Upper lobe of right lung (tissue), 1 donor: ENCODE results near the gene EFNA5. TPM values are rescaled to one million over a fixed set of nuclear protein-coding genes. Genes with fewer than 3 reads are reported as not detected.

Source experiments
- ATAC-seq: fragments of 200-7000 bp; cut with Tn5 transposase; one replicate; pipeline ENCODE4 v1.9.1; 2020; ENCODE audit warnings: mild to moderate bottlenecking, moderate library complexity
- DNase-seq: peaks from one replicate; pipeline ENCODE4 v3.0.0-alpha.2; 2020
- H3K27ac ChIP-seq: fragments of 200-600 bp; one replicate; pipeline ENCODE4 v1.8.0; 2022
- H3K27me3 ChIP-seq: fragments of 200-600 bp; one replicate; pipeline ENCODE4 v1.8.0; 2022; ENCODE audit warnings: mild to moderate bottlenecking
- H3K36me3 ChIP-seq: fragments of 200-600 bp; one replicate; pipeline ENCODE4 v1.8.0; 2022
- H3K4me1 ChIP-seq: fragments of 200-600 bp; one replicate; pipeline ENCODE4 v1.8.0; 2022
- H3K4me3 ChIP-seq: fragments of 200-600 bp; one replicate; pipeline ENCODE4 v1.8.0; 2022; ENCODE audit warnings: mild to moderate bottlenecking
- H3K9me3 ChIP-seq: fragments of 200-600 bp; one replicate; pipeline ENCODE4 v1.8.0; 2022
- intact Hi-C: fragments of 100-400 bp; cut with DNase I; formaldehyde crosslinking; loops from one replicate; pipeline ENCODE4 v1.11.0; 2022
- total RNA-seq: library from RNA; stranded (reverse); fragmentation: NEBNext Ultra II Directional; extraction: Animal tissue kit (Norgen Biotek cat#: 25700); gene quantifications from one replicate; pipeline ENCODE4 v1.2.1, GENCODE V29; 2021
- TF ChIP-seq, protein P1 (sequence below): fragments of 200-600 bp; IDR thresholded peaks from one replicate; pipeline ENCODE4 v1.8.0; 2022; ENCODE audit warnings: antibody characterized with exemption
- donor health status: DM: no; HTN: yes; CAD: no; lungs with severe emphysema.

Gene EFNA5
- total RNA-seq, 1 donor from 2014 or later = 12.0 TPM

DNA sequence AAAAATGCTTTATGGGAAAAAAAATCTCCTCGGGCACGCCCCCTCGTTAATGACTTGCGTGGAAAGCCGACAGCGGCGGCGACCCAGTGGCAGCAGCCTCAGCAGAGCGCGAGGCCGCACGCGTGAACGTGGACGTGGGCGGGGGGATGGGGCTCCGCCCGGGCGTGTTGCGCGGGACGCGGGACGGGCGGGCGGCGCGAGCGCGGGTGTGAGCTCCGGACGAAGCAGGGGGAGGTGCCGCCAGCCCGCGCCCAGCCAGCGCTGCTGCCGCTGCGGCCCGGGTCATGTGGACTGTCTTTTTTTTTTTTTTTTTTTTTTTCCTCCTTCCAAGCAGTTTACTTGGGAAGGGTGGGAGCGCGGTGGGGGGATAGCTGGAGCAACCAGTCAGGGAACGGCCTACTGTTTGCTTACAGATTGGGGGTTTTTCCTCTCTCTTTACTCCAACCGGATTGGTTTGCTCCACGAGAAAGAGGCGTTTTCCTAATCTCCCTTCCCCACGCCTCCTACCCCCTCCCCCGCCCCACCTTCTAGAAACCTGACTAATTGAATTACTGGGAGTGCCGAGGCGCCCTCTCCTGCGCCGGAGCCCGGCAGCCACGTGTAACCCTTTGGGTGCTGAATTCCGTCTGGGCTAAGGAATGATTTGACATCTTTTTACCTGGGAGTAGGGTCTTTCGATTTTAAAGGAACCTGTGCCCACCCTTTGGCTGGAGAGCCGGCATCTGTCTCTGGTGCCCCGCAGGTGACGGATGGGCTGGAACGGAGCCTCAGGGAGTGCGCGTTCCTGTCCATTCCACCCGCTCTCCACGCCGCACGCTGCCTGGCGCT is 1.7 kb upstream of the EFNA5 start:
- DNase-seq (peak; percentile 91), ATAC-seq (peak; percentile 82)
- H3K4me1 ChIP-seq = peaks cover 28% of the 10 kb centered on the region
- peak overlapping the region; percentile 68 for H3K27ac ChIP-seq
- intact Hi-C loops = no loop called here
- H3K27me3 ChIP-seq = peaks cover 40% of the 10 kb centered on the region
- H3K4me3 ChIP-seq = peak overlapping the region; percentile 63
- no peaks in the 10 kb centered on the region for H3K9me3 ChIP-seq
- TF ChIP-seq, protein P1, sequence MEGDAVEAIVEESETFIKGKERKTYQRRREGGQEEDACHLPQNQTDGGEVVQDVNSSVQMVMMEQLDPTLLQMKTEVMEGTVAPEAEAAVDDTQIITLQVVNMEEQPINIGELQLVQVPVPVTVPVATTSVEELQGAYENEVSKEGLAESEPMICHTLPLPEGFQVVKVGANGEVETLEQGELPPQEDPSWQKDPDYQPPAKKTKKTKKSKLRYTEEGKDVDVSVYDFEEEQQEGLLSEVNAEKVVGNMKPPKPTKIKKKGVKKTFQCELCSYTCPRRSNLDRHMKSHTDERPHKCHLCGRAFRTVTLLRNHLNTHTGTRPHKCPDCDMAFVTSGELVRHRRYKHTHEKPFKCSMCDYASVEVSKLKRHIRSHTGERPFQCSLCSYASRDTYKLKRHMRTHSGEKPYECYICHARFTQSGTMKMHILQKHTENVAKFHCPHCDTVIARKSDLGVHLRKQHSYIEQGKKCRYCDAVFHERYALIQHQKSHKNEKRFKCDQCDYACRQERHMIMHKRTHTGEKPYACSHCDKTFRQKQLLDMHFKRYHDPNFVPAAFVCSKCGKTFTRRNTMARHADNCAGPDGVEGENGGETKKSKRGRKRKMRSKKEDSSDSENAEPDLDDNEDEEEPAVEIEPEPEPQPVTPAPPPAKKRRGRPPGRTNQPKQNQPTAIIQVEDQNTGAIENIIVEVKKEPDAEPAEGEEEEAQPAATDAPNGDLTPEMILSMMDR = no peak
- no peaks in the 10 kb centered on the region for H3K36me3 ChIP-seq

GRCh38 chr5:107671742-107672210 is 1.0 kb upstream of the EFNA5 start:
- Histone ChIP-seq H3K27ac (peak overlapping the region; percentile 26), H3K27me3 (peaks cover 40% of the 10 kb centered on the region), H3K9me3 (no peaks in the 10 kb centered on the region), H3K4me3 (peak overlapping the region; percentile 63), H3K36me3 (no peaks in the 10 kb centered on the region), H3K4me1 (peaks cover 28% of the 10 kb centered on the region)
- DNase-seq (no peak), ATAC-seq (no peak)
- TF ChIP-seq, protein P1 = no peak
- intact Hi-C loops = no loop called here

DNA sequence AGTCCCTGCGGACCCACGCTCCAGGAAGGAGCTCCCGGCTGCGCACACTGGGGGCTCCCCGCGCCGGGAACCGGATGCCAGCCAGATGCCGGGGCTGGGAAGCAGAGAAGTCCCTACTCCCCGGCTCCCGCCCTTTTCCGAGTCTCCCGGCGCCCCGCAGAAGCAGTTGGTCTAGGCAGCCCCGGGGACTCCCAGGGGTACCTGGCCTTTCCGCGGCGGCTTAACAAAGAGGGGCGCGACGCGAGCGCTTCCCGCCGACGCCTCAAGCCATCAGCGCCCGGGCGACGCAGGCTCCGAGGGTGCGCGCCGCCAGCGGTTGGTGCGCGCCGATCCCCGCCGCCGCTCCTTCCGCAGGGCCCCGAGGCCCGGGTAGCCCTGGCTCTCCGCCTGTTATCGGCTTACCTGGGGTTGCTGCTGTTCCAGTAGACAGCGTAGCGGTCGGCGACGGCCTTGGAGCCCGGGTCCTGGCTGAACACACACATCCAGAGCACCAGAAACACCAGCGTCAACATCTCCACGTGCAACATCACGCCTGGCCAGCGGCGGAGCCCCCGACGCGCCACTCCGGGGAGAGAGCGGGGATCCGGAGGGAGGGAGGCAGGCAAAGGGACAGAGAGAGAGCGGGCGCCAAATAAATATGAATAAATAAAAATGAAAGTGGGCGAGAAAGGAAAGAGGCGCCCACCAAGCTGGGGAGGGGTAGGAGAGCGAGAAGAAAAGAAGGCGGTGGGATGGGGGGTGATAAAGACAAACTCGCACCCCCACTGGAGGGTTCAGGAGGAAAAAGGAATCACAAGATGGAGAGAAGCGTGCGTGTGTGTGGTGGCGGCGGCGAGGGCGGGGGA is 428 bp downstream of the EFNA5 start:
- H3K27me3 ChIP-seq = peaks cover 32% of the 10 kb centered on the region
- H3K4me3 ChIP-seq = peak overlapping the region; percentile 63
- intact Hi-C loops = no loop called here
- peak; percentile 68 for DNase-seq
- TF ChIP-seq, protein P1 = no peak
- peak; percentile 14 for ATAC-seq
- no peaks in the 10 kb centered on the region for H3K36me3 ChIP-seq
- no peaks in the 10 kb centered on the region for H3K9me3 ChIP-seq
- peak overlapping the region; percentile 21 for H3K27ac ChIP-seq
- peaks cover 28% of the 10 kb centered on the region for H3K4me1 ChIP-seq

- Histone ChIP-seq H3K4me3 (peak overlapping the region; percentile 63), H3K27me3 (peaks cover 23% of the 10 kb centered on the region), H3K36me3 (no peaks in the 10 kb centered on the region), H3K4me1 (peaks cover 28% of the 10 kb centered on the region), H3K9me3 (no peaks in the 10 kb centered on the region), H3K27ac (peak overlapping the region; percentile 15)
- TF ChIP-seq, protein P1 = no peak
- no peak for ATAC-seq
- intact Hi-C loops = no loop called here
- peak; percentile 69 for DNase-seq
Measured at GRCh38 chr5:107669096-107670031, 1.4 kb downstream of the EFNA5 start.
